HEK293T (cell line): Measurements from ENCODE around the gene KCNQ1OT1.

Source experiments
- ARNT ChIP-seq: fragments of 450-650 bp; IDR thresholded peaks from 2 replicates; pipeline ENCODE4 v1.6.1; 2017; ENCODE audit warnings: mild to moderate bottlenecking
- BHLHE40 ChIP-seq: fragments of 450-650 bp; IDR thresholded peaks from 2 replicates; pipeline ENCODE4 v1.6.1; 2016; ENCODE audit warnings: mild to moderate bottlenecking, moderate library complexity, borderline replicate concordance
- ELF4 ChIP-seq: fragments of 450-650 bp; IDR thresholded peaks from 2 replicates; pipeline ENCODE4 v1.6.1; 2017; ENCODE audit warnings: antibody characterized with exemption
- FOXA1 ChIP-seq: fragments of 450-650 bp; IDR thresholded peaks from 2 replicates; pipeline ENCODE4 v1.6.1; 2016; ENCODE audit warnings: mild to moderate bottlenecking
- FOXK2 ChIP-seq: fragments of 450-650 bp; IDR thresholded peaks from 2 replicates; pipeline ENCODE4 v1.6.1; 2016; ENCODE audit warnings: mild to moderate bottlenecking
- FOXM1 ChIP-seq: fragments of 450-650 bp; IDR thresholded peaks from 2 replicates; pipeline ENCODE4 v1.6.1; 2017; ENCODE audit warnings: mild to moderate bottlenecking, borderline replicate concordance
- LEF1 ChIP-seq: fragments of 450-650 bp; IDR thresholded peaks from 2 replicates; pipeline ENCODE4 v1.6.1; 2017; ENCODE audit warnings: mild to moderate bottlenecking, borderline replicate concordance
- NFRKB ChIP-seq: fragments of 450-650 bp; IDR thresholded peaks from 2 replicates; pipeline ENCODE4 v1.6.1; 2016; ENCODE audit warnings: mild to moderate bottlenecking, moderate library complexity
- SP1 ChIP-seq: fragments of 450-650 bp; IDR thresholded peaks from 2 replicates; pipeline ENCODE4 v1.6.1; 2017
- SUZ12 ChIP-seq: fragments of 450-650 bp; IDR thresholded peaks from 2 replicates; pipeline ENCODE4 v1.6.1; 2016; ENCODE audit warnings: mild to moderate bottlenecking
- TARDBP ChIP-seq: fragments of 450-650 bp; IDR thresholded peaks from 2 replicates; pipeline ENCODE4 v1.6.1; 2016
- ZNF384 ChIP-seq: fragments of 450-650 bp; IDR thresholded peaks from 2 replicates; pipeline ENCODE4 v1.6.1; 2016
- TF ChIP-seq, protein P1 (sequence below): fragments of 450-650 bp; IDR thresholded peaks from 2 replicates; pipeline ENCODE4 v1.6.1; 2016

DNA sequence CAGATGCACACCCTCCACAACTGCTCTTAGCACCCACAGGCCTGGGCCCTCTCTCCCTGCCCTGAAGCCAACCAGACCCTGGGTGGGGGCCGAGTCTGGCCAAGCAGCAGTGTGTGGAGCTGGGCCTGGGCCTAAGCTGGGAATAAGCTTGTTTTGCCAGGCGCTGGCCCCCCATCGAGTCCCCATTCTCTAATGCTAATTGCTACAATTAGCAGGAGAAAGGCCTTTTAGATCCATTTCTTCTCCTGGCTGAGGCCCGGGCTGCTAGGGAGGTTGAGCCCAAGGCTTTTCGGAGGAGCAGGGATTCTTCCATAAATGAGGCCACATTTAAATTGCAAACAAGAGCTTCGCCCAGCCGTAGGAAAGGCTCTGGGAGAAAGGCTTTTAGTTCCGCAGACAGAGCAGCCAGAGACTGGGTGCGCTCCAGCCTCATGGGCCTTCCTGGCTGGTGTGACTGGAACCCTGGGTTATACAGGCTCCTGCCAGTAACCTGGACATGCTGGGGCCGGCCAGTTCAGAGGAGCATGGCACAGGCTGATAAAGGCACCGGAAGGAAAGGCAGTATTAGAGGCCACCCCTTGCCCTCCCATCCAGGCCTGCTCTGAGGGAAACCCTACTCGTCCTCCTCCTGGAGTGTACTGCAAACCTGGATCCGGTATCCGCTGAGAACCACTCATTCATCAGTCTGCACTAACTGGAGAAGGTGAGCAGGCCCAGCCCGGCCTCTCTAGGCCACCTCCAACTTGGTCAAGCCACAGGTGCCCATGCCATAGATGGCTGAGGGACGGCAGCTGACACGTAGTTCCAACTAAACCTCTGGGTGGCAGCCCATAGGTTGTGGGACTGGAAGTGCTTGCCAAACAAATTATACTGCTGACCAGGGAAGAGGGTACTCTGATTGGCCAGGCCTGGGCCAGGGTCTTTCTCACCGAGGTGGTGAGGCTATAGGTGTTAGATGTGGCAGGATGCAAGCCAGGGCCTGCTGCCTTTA, 6.2 kb downstream of the KCNQ1OT1 start:
- TF ChIP-seq, protein P1, sequence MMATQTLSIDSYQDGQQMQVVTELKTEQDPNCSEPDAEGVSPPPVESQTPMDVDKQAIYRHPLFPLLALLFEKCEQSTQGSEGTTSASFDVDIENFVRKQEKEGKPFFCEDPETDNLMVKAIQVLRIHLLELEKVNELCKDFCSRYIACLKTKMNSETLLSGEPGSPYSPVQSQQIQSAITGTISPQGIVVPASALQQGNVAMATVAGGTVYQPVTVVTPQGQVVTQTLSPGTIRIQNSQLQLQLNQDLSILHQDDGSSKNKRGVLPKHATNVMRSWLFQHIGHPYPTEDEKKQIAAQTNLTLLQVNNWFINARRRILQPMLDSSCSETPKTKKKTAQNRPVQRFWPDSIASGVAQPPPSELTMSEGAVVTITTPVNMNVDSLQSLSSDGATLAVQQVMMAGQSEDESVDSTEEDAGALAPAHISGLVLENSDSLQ, result no peak
- TF ChIP-seq TARDBP (no peak), SP1 (no peak), ARNT (no peak), SUZ12 (no peak), BHLHE40 (no peak), NFRKB (no peak), FOXK2 (no peak), ELF4 (no peak), FOXM1 (no peak), ZNF384 (no peak), FOXA1 (no peak), LEF1 (no peak)
